Lower leg skin (tissue), 3 donors: ENCODE results near the gene LIPC.

ENCODE experiments used
- POLR2A ChIP-seq, 2 donors: fragments of 450-650 bp; IDR thresholded peaks; one replicate each; pipeline ENCODE4 v1.6.1; 2016 to 2017; ENCODE audit warnings: antibody characterized with exemption in 2 of 2, mild to moderate bottlenecking in 1 of 2, moderate library complexity in 1 of 2
- TF ChIP-seq, protein P1 (sequence below), 3 donors: fragments of 450-650 bp; IDR thresholded peaks; one replicate each; pipeline ENCODE4 v1.5.1; 2016; ENCODE audit warnings: antibody characterized with exemption in 3 of 3, mild to moderate bottlenecking in 3 of 3, moderate library complexity in 2 of 3

- TF ChIP-seq, protein P1, sequence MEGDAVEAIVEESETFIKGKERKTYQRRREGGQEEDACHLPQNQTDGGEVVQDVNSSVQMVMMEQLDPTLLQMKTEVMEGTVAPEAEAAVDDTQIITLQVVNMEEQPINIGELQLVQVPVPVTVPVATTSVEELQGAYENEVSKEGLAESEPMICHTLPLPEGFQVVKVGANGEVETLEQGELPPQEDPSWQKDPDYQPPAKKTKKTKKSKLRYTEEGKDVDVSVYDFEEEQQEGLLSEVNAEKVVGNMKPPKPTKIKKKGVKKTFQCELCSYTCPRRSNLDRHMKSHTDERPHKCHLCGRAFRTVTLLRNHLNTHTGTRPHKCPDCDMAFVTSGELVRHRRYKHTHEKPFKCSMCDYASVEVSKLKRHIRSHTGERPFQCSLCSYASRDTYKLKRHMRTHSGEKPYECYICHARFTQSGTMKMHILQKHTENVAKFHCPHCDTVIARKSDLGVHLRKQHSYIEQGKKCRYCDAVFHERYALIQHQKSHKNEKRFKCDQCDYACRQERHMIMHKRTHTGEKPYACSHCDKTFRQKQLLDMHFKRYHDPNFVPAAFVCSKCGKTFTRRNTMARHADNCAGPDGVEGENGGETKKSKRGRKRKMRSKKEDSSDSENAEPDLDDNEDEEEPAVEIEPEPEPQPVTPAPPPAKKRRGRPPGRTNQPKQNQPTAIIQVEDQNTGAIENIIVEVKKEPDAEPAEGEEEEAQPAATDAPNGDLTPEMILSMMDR (IDR thresholded peaks at IDR 0.05), result no peak
- TF ChIP-seq POLR2A (IDR thresholded peaks at IDR 0.05), result no peak
Observed at GRCh38 chr15:58602823-58603222, 171.0 kb downstream of the LIPC start.
